GM18861 (cell line): ENCODE data around the gene MZT2A.
"Not testable (repeated sequence)": the region's sequence is repeated elsewhere in the genome, so short reads cannot be mapped to it uniquely, and the experiment has no call there.

ENCODE experiments used
- ATAC-seq: cut with Tn5 transposase; IDR thresholded peaks from one replicate; pipeline ENCODE4 v1.9.1; 2021; ENCODE audit not compliant: unreplicated experiment

MZT2A gene

GRCh38 chr2:131492418-131493198 lies 411 bp upstream of the MZT2A start:
- ATAC-seq: peak; percentile 59

- not testable (repeated sequence) for ATAC-seq
Observed at GRCh38 chr2:131491469-131491836, 744 bp downstream of the MZT2A start.

GRCh38 chr2:131490616-131491468 lies 1.4 kb downstream of the MZT2A start:
- ATAC-seq: not testable (repeated sequence)

GRCh38 chr2:131488306-131489205 lies 3.6 kb downstream of the MZT2A start:
- ATAC-seq: no peak

- ATAC-seq: not testable (repeated sequence)
Observed at GRCh38 chr2:131486201-131486902, 5.8 kb downstream of the MZT2A start.

- ATAC-seq: not testable (repeated sequence)
Observed at GRCh38 chr2:131484906-131485460, 7.2 kb downstream of the MZT2A start.

GRCh38 chr2:131483981-131484820 lies 8.0 kb downstream of the MZT2A start:
- not testable (repeated sequence) for ATAC-seq

- not testable (repeated sequence) for ATAC-seq
Observed at GRCh38 chr2:131482506-131483155, 9.6 kb downstream of the MZT2A start.

GRCh38 chr2:131480351-131480750 lies 11.8 kb downstream of the MZT2A start:
- not testable (repeated sequence) for ATAC-seq

- not testable (repeated sequence) for ATAC-seq
Observed at GRCh38 chr2:131478850-131479461, 13.2 kb downstream of the MZT2A start.

GRCh38 chr2:131478074-131478849 lies 13.9 kb downstream of the MZT2A start:
- ATAC-seq: not testable (repeated sequence)

GRCh38 chr2:131477227-131477626 lies 15.0 kb downstream of the MZT2A start:
- ATAC-seq: not testable (repeated sequence)

GRCh38 chr2:131476363-131476762 lies 15.8 kb downstream of the MZT2A start:
- not testable (repeated sequence) for ATAC-seq

- no peak for ATAC-seq
Observed at GRCh38 chr2:131475831-131476230, 16.4 kb downstream of the MZT2A start, which contains the start of gene TUBA3D. TSS of gene TUBA3D (plus strand) at chr2:131476119. CDS start at chr2:131476200, 81 bp downstream.

GRCh38 chr2:131473266-131473665 lies 18.9 kb downstream of the MZT2A start:
- ATAC-seq: not testable (repeated sequence)

- ATAC-seq: not testable (repeated sequence)
Observed at GRCh38 chr2:131471624-131472023, 20.6 kb downstream of the MZT2A start.

- ATAC-seq: not testable (repeated sequence)
Observed at GRCh38 chr2:131470944-131471343, 21.3 kb downstream of the MZT2A start.
